Parathyroid adenoma (tissue), 2 donors: ENCODE measurements around the gene SHCBP1L.

Source experiments
- H2AFZ ChIP-seq: fragments of 300-600 bp; sonication (generic); one replicate; pipeline ENCODE4 v1.7.0; 2017; ENCODE audit warnings: antibody characterized with exemption, mild to moderate bottlenecking
- H3K27ac ChIP-seq: fragments of 300-600 bp; sonication (generic); one replicate; pipeline ENCODE4 v1.7.0; 2017
- H3K27me3 ChIP-seq: fragments of 300-600 bp; sonication (generic); one replicate; pipeline ENCODE4 v1.7.0; 2017; ENCODE audit warnings: low read length; ENCODE audit not compliant: control insufficient read depth, insufficient read depth
- H3K36me3 ChIP-seq: fragments of 300-600 bp; sonication (generic); one replicate; pipeline ENCODE4 v1.7.0; 2017; ENCODE audit warnings: low read length; ENCODE audit not compliant: control insufficient read depth, insufficient read depth
- H3K4me1 ChIP-seq: fragments of 300-600 bp; sonication (generic); one replicate; pipeline ENCODE4 v1.7.0; 2017; ENCODE audit warnings: control low read depth
- H3K4me2 ChIP-seq: fragments of 300-600 bp; sonication (generic); one replicate; pipeline ENCODE4 v1.7.0; 2017; ENCODE audit warnings: low read length
- H3K4me3 ChIP-seq: fragments of 300-600 bp; sonication (generic); one replicate; pipeline ENCODE4 v1.7.0; 2017; ENCODE audit warnings: low read depth, low read length
- H3K79me2 ChIP-seq: fragments of 300-600 bp; sonication (generic); one replicate; pipeline ENCODE4 v1.7.0; 2017; ENCODE audit warnings: control low read depth
- H3K9ac ChIP-seq: fragments of 300-600 bp; sonication (generic); one replicate; pipeline ENCODE4 v1.7.0; 2017; ENCODE audit warnings: mild to moderate bottlenecking
- H3K9me3 ChIP-seq: fragments of 300-600 bp; sonication (generic); one replicate; pipeline ENCODE4 v1.7.0; 2017; ENCODE audit warnings: low read length; ENCODE audit not compliant: control insufficient read depth
- TF ChIP-seq, protein P1 (sequence below): fragments of 300-600 bp; sonication (generic); IDR thresholded peaks from one replicate; pipeline ENCODE4 v1.7.0; 2017; ENCODE audit warnings: antibody characterized with exemption, mild to moderate bottlenecking
- donor health status: primary hyperparathyroidism.

Gene SHCBP1L

DNA sequence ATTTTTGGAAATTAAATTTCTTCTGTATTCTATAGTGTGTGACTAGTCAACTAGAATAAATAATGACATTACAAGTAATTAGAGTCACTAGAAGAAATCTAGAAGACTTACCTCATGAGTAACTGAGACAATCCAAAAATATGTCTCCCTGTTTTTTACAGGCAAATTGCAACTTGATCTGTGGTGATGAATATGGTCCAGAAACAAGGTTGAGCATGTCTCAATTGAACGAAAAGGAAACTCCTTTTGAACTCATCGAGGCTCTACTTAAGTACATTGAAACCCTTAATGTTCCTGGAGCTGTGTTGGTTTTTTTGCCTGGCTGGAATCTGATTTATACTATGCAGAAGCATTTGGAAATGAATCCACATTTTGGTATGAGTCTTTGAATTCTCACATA, 77.1 kb downstream of the SHCBP1L start:
- Histone ChIP-seq H3K27me3 (no peaks in the 10 kb centered on the region), H3K4me3 (no peak overlapping the region), H3K9ac (no peak overlapping the region), H3K4me1 (no peaks in the 10 kb centered on the region), H2AFZ (no peak overlapping the region), H3K36me3 (no peaks in the 10 kb centered on the region), H3K79me2 (no peaks in the 10 kb centered on the region), H3K9me3 (no peaks in the 10 kb centered on the region), H3K27ac (no peak overlapping the region), H3K4me2 (no peak overlapping the region)
- TF ChIP-seq, protein P1, sequence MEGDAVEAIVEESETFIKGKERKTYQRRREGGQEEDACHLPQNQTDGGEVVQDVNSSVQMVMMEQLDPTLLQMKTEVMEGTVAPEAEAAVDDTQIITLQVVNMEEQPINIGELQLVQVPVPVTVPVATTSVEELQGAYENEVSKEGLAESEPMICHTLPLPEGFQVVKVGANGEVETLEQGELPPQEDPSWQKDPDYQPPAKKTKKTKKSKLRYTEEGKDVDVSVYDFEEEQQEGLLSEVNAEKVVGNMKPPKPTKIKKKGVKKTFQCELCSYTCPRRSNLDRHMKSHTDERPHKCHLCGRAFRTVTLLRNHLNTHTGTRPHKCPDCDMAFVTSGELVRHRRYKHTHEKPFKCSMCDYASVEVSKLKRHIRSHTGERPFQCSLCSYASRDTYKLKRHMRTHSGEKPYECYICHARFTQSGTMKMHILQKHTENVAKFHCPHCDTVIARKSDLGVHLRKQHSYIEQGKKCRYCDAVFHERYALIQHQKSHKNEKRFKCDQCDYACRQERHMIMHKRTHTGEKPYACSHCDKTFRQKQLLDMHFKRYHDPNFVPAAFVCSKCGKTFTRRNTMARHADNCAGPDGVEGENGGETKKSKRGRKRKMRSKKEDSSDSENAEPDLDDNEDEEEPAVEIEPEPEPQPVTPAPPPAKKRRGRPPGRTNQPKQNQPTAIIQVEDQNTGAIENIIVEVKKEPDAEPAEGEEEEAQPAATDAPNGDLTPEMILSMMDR: no peak

GRCh38 chr1:182872881-182873280, 80.1 kb downstream of the SHCBP1L start:
- TF ChIP-seq, protein P1: no peak
- H3K36me3 ChIP-seq: no peaks in the 10 kb centered on the region

GRCh38 chr1:182869241-182869666, 83.7 kb downstream of the SHCBP1L start:
- H3K4me2 ChIP-seq: no peak overlapping the region
- no peaks in the 10 kb centered on the region for H3K4me1 ChIP-seq
- H3K27me3 ChIP-seq: no peaks in the 10 kb centered on the region
- no peak overlapping the region for H3K4me3 ChIP-seq
- H2AFZ ChIP-seq: no peak overlapping the region
- no peaks in the 10 kb centered on the region for H3K79me2 ChIP-seq
- H3K9me3 ChIP-seq: no peaks in the 10 kb centered on the region
- no peaks in the 10 kb centered on the region for H3K36me3 ChIP-seq
- no peak overlapping the region for H3K27ac ChIP-seq
- TF ChIP-seq, protein P1: no peak
- H3K9ac ChIP-seq: no peak overlapping the region

More at GRCh38 chr1:182872881-182873280, 80.1 kb downstream of the SHCBP1L start:
- H3K27ac ChIP-seq: no peak overlapping the region
- H3K4me3 ChIP-seq: no peak overlapping the region
- H3K4me1 ChIP-seq: no peaks in the 10 kb centered on the region
- no peaks in the 10 kb centered on the region for H3K9me3 ChIP-seq
- H3K79me2 ChIP-seq: no peaks in the 10 kb centered on the region
- no peak overlapping the region for H2AFZ ChIP-seq
- no peak overlapping the region for H3K4me2 ChIP-seq
- H3K9ac ChIP-seq: no peak overlapping the region
- no peaks in the 10 kb centered on the region for H3K27me3 ChIP-seq

DNA sequence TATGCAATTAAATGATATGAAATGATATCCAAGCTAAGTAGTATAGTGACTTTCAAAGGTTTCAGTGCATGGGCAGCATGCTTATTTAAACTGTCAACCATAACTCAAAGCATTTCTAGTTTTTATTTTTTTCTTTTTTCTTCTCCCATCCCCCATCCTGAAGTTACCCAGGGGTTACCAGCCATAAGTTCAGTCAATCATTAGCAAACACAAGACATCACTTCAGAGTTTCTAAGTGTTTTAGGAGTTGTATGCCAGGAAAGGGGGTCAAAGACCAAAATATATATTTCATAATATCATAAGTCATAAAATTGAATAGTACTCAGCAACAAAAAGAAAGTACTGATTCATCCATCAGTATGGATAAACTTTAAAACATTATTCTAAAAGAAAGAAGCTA, 85.1 kb downstream of the SHCBP1L start:
- TF ChIP-seq, protein P1: no peak
- Histone ChIP-seq H3K36me3 (no peaks in the 10 kb centered on the region), H3K4me3 (no peak overlapping the region), H3K27ac (no peak overlapping the region), H3K79me2 (no peaks in the 10 kb centered on the region), H3K4me2 (no peak overlapping the region), H3K4me1 (no peaks in the 10 kb centered on the region), H3K9ac (no peak overlapping the region), H3K27me3 (no peaks in the 10 kb centered on the region), H3K9me3 (no peaks in the 10 kb centered on the region), H2AFZ (no peak overlapping the region)

DNA sequence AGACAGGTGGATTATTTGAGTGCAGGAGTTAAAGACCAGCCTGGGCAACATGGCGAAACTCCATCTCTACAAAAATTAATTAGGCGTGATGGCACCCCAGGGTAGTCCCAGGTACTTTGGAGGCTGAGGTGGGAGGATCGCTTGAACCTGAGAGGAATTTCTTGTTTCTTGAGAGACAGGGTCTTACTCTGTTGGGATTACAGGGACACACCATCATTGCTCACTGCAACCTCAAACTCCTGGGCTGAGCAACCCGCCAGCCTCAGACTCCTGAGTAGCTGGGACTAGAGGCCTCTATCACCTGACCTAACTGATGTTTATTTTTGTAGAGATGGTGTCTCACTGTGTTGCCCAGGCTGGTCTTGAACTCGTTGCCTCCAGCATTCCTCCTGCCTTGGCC, 89.0 kb downstream of the SHCBP1L start:
- no peaks in the 10 kb centered on the region for H3K9me3 ChIP-seq
- no peaks in the 10 kb centered on the region for H3K4me1 ChIP-seq
- no peaks in the 10 kb centered on the region for H3K27me3 ChIP-seq
- no peak overlapping the region for H3K4me2 ChIP-seq
- no peak overlapping the region for H3K4me3 ChIP-seq
- peaks cover under 1% of the 10 kb centered on the region for H3K79me2 ChIP-seq
- H3K36me3 ChIP-seq: no peaks in the 10 kb centered on the region
- TF ChIP-seq, protein P1: no peak
- H2AFZ ChIP-seq: no peak overlapping the region
- no peak overlapping the region for H3K27ac ChIP-seq
- H3K9ac ChIP-seq: no peak overlapping the region
